ENCODE measurements around the gene SLC25A4. TPM values are rescaled to one million over a fixed set of nuclear protein-coding genes. Genes with fewer than 3 reads are reported as not detected.
"Not testable (repeated sequence)": the region's sequence is repeated elsewhere in the genome, so short reads cannot be mapped to it uniquely, and the experiment has no call there.

The SLC25A4 gene
- total and polyA plus RNA-seq, 4 donors = 4.4 to 64.2 (median 26.8) TPM

- TF ChIP-seq CTCF (IDR thresholded peaks at IDR 0.05; ENCODE audit: low read depth, low read length, missing input control) = no peak
- no peak for TF ChIP-seq GABPA (IDR thresholded peaks at IDR 0.05 in 1 of 2, conservative IDR thresholded peaks at IDR 0.05 in 1 of 2)
These were observed 27.2 kb upstream of the SLC25A4 start (continued) for GRCh38 chr4:185115827-185116232.

GRCh38 chr4:185117300-185117934 is 25.6 kb upstream of the SLC25A4 start:
- 95% methylated on average over 7 of the region's 7 CpGs for WGBS
- H3K36me3 ChIP-seq (ENCODE audit: control insufficient read depth in 4 of 4, insufficient read depth in 3 of 4, low read depth in 1 of 4, low read length in 3 of 4) = no peaks in the 10 kb centered on the region
- H3K4me3 ChIP-seq (ENCODE audit: low read depth in 1 of 3, low read length in 3 of 3) = no peak overlapping the region
- no peak for TF ChIP-seq CTCF (IDR thresholded peaks at IDR 0.05; ENCODE audit: low read depth, low read length, missing input control)
- TF ChIP-seq RXRA (IDR thresholded peaks at IDR 0.05) = no peak
- TF ChIP-seq TAF1 (conservative IDR thresholded peaks at IDR 0.05) = no peak
- TF ChIP-seq GABPA (IDR thresholded peaks at IDR 0.05 in 1 of 2, conservative IDR thresholded peaks at IDR 0.05 in 1 of 2) = no peak
- no peak for TF ChIP-seq NR2F2 (IDR thresholded peaks at IDR 0.05)
- no peak for TF ChIP-seq ATF3 (IDR thresholded peaks at IDR 0.05)
- no peak for TF ChIP-seq YY1 (IDR thresholded peaks at IDR 0.05)
- H3K27me3 ChIP-seq (ENCODE audit: control insufficient read depth in 4 of 4, insufficient read depth in 4 of 4, low read length in 3 of 4) = no peaks in the 10 kb centered on the region
- no peak overlapping the region for H3K27ac ChIP-seq (ENCODE audit: low read depth in 1 of 2, low read length in 2 of 2)
- H3K9ac ChIP-seq (ENCODE audit: low read depth in 1 of 2, low read length in 2 of 2) = no peak overlapping the region
- peaks cover 0 to 3% (median 1%) of the 10 kb centered on the region in 4 donors for H3K4me1 ChIP-seq (ENCODE audit: control insufficient read depth in 4 of 4, insufficient read depth in 4 of 4, low read length in 3 of 4)
- no peak for DNase-seq (ENCODE audit: low spot score)
- H3K9me3 ChIP-seq (ENCODE audit: control insufficient read depth in 4 of 4, low read length in 3 of 4) = no peaks in the 10 kb centered on the region

GRCh38 chr4:185118876-185119275 is 24.2 kb upstream of the SLC25A4 start:
- Histone ChIP-seq H3K27ac (ENCODE audit: low read depth in 1 of 2, low read length in 2 of 2) (no peak overlapping the region), H3K4me1 (ENCODE audit: control insufficient read depth in 4 of 4, insufficient read depth in 4 of 4, low read length in 3 of 4) (peaks cover 0 to 3% (median 1%) of the 10 kb centered on the region in 4 donors), H3K27me3 (ENCODE audit: control insufficient read depth in 4 of 4, insufficient read depth in 4 of 4, low read length in 3 of 4) (no peaks in the 10 kb centered on the region), H3K9ac (ENCODE audit: low read depth in 1 of 2, low read length in 2 of 2) (no peak overlapping the region), H3K36me3 (ENCODE audit: control insufficient read depth in 4 of 4, insufficient read depth in 3 of 4, low read depth in 1 of 4, low read length in 3 of 4) (no peaks in the 10 kb centered on the region), H3K9me3 (ENCODE audit: control insufficient read depth in 4 of 4, low read length in 3 of 4) (no peaks in the 10 kb centered on the region), H3K4me3 (ENCODE audit: low read depth in 1 of 3, low read length in 3 of 3) (no peak overlapping the region)
- DNase-seq (ENCODE audit: low spot score) = no peak
- no peak for TF ChIP-seq FOXA2 (IDR thresholded peaks at IDR 0.05)
- no peak for TF ChIP-seq EGR1 (IDR thresholded peaks at IDR 0.05; ENCODE audit: low read depth in 2 of 2)
- TF ChIP-seq HNF4G (IDR thresholded peaks at IDR 0.05) = no peak
- TF ChIP-seq HNF4A (conservative IDR thresholded peaks at IDR 0.05) = no peak
- TF ChIP-seq MAX (IDR thresholded peaks at IDR 0.05) = no peak
- TF ChIP-seq NR2F2 (IDR thresholded peaks at IDR 0.05) = no peak
- no peak for TF ChIP-seq YY1 (IDR thresholded peaks at IDR 0.05)
- no peak for TF ChIP-seq FOXA1 (IDR thresholded peaks at IDR 0.05)
- no peak for TF ChIP-seq ZBTB33 (IDR thresholded peaks at IDR 0.05)
- no peak for TF ChIP-seq TAF1 (conservative IDR thresholded peaks at IDR 0.05)
- TF ChIP-seq REST (IDR thresholded peaks at IDR 0.05) = no peak
- 96% methylated on average over 7 of the region's 7 CpGs for WGBS

- not testable (repeated sequence) for H3K36me3 ChIP-seq (ENCODE audit: control insufficient read depth in 4 of 4, insufficient read depth in 3 of 4, low read depth in 1 of 4, low read length in 3 of 4); H3K27ac ChIP-seq (ENCODE audit: low read depth in 1 of 2, low read length in 2 of 2); DNase-seq (ENCODE audit: low spot score); H3K4me3 ChIP-seq (ENCODE audit: low read depth in 1 of 3, low read length in 3 of 3); H3K4me1 ChIP-seq (ENCODE audit: control insufficient read depth in 4 of 4, insufficient read depth in 4 of 4, low read length in 3 of 4); H3K9me3 ChIP-seq (ENCODE audit: control insufficient read depth in 4 of 4, low read length in 3 of 4); H3K9ac ChIP-seq (ENCODE audit: low read depth in 1 of 2, low read length in 2 of 2); H3K27me3 ChIP-seq (ENCODE audit: control insufficient read depth in 4 of 4, insufficient read depth in 4 of 4, low read length in 3 of 4)
- whole genome bisulfite sequencing = 88% methylated on average over 5 of the region's 5 CpGs
These were observed 23.6 kb upstream of the SLC25A4 start for GRCh38 chr4:185119467-185119866.
